Measurements from ENCODE around the gene SERP2.
A peak's percentile ranks its signal among the peaks of the same experiment; 100 is the strongest.

Gene SERP2

DNA sequence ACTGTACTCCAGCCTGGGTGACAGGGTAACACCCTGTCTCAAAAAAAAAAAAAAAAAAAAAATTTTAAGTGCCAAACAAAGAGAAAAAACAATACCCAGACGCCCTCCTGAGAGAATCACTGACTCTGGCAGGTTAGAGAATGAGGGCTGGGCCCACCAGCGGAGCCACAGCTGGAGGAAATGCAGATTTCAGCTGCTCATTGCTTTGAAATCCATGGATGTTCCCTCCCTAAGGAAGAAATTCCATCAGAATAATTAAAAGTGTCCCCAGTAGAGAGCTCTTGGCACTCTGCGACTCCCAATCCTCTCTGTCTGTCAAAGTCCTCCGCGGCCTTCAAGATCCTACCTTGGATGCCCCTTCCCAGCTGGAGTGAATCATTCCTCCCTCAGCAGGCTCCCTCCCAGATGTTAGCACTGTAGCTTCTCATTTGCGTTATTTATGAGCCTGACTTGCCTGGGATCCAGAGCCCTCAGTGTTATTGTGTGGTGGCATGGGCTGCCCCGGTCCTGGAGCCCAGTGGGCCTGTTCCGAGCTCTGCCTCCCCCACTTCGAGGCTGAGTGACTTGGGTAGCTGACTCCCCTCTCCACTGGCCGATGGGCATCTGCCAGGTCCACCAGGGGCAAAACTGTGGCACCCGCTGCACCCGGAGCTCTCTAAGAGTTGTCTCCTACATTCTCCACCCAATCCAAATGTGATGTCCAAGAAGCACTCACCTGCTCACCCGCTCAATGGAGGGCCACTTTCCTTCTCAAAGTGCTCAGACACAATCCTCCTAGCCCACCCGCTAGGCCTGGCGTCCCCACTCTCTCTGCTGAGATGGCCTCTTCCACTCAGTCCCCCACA lies 47.0 kb downstream of the SERP2 start:
- Mint-ChIP-seq H3K27me3 (ENCODE audit: low read depth) (peaks cover 23% of the 10 kb centered on the region), H3K4me1 (ENCODE audit: low read depth) (no peaks in the 10 kb centered on the region), H3K36me3 (ENCODE audit: low read depth) (no peaks in the 10 kb centered on the region), H3K9me3 (no peaks in the 10 kb centered on the region), H3K4me3 (no peak overlapping the region), H3K27ac (no peak overlapping the region)

DNA sequence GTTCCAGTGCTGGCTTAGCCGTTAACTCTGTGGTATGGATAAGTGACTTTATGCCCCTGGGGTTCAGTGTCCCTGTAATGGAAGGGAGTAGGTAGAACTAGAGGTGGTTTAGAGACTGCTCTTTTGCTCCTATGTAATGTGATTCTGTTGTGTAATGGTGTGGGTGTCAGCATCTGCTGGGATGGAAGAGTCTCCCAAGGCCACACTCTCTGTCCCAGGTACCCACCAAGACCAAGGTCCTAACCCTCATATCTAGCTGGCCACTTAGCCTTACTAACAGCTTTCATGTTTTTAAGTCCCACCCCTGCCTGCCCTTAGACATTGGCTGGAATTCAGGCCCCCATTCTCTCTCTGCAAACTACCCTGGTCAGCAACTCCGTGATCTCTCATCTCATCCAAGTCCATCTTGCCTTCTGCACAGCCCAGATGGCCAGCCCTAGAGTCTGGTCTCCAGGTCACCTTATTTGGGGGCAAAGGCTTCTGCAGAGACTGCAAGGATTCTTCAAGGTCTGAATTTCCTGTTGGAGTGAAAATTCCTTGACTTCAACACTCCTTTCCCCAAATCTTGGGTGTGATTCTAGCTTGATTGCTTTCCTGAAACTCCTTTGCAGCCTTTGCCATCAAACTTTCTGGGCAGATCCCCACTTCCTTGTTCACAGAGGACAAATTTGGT lies 48.4 kb downstream of the SERP2 start:
- Mint-ChIP-seq H3K4me1 (ENCODE audit: low read depth) (no peaks in the 10 kb centered on the region), H3K4me3 (no peak overlapping the region), H3K27me3 (ENCODE audit: low read depth) (peaks cover 31% of the 10 kb centered on the region), H3K36me3 (ENCODE audit: low read depth) (no peaks in the 10 kb centered on the region), H3K9me3 (no peaks in the 10 kb centered on the region), H3K27ac (no peak overlapping the region)

GRCh38 chr13:44422755-44423643 lies 49.4 kb downstream of the SERP2 start:
- no peaks in the 10 kb centered on the region for H3K9me3 Mint-ChIP-seq
- peaks cover 31% of the 10 kb centered on the region for H3K27me3 Mint-ChIP-seq (ENCODE audit: low read depth)
- H3K27ac Mint-ChIP-seq: no peak overlapping the region
- H3K4me3 Mint-ChIP-seq: no peak overlapping the region
- H3K4me1 Mint-ChIP-seq (ENCODE audit: low read depth): no peaks in the 10 kb centered on the region
- H3K36me3 Mint-ChIP-seq (ENCODE audit: low read depth): no peaks in the 10 kb centered on the region

- no peak overlapping the region for H3K27ac Mint-ChIP-seq
Measured at GRCh38 chr13:44423824-44424223, 50.2 kb downstream of the SERP2 start.

GRCh38 chr13:44425041-44425814 lies 51.6 kb downstream of the SERP2 start:
- no peak overlapping the region for H3K27ac Mint-ChIP-seq
- peaks cover 31% of the 10 kb centered on the region for H3K27me3 Mint-ChIP-seq (ENCODE audit: low read depth)
- no peaks in the 10 kb centered on the region for H3K36me3 Mint-ChIP-seq (ENCODE audit: low read depth)
- no peak overlapping the region for H3K4me3 Mint-ChIP-seq
- H3K4me1 Mint-ChIP-seq (ENCODE audit: low read depth): no peaks in the 10 kb centered on the region
- no peaks in the 10 kb centered on the region for H3K9me3 Mint-ChIP-seq

More at GRCh38 chr13:44423824-44424223, 50.2 kb downstream of the SERP2 start:
- Mint-ChIP-seq H3K4me1 (ENCODE audit: low read depth) (no peaks in the 10 kb centered on the region), H3K9me3 (no peaks in the 10 kb centered on the region), H3K36me3 (ENCODE audit: low read depth) (no peaks in the 10 kb centered on the region), H3K27me3 (ENCODE audit: low read depth) (peaks cover 31% of the 10 kb centered on the region), H3K4me3 (no peak overlapping the region)

- H3K9me3 Mint-ChIP-seq: no peaks in the 10 kb centered on the region
Measured at GRCh38 chr13:44425815-44426078, 52.1 kb downstream of the SERP2 start.

GRCh38 chr13:44426461-44426860 lies 52.8 kb downstream of the SERP2 start:
- H3K9me3 Mint-ChIP-seq: no peaks in the 10 kb centered on the region
- no peaks in the 10 kb centered on the region for H3K36me3 Mint-ChIP-seq (ENCODE audit: low read depth)
- no peak overlapping the region for H3K27ac Mint-ChIP-seq
- peaks cover 36% of the 10 kb centered on the region for H3K27me3 Mint-ChIP-seq (ENCODE audit: low read depth)
- no peaks in the 10 kb centered on the region for H3K4me1 Mint-ChIP-seq (ENCODE audit: low read depth)
- no peak overlapping the region for H3K4me3 Mint-ChIP-seq

More at GRCh38 chr13:44425815-44426078, 52.1 kb downstream of the SERP2 start:
- no peaks in the 10 kb centered on the region for H3K36me3 Mint-ChIP-seq (ENCODE audit: low read depth)
- no peak overlapping the region for H3K4me3 Mint-ChIP-seq
- H3K27ac Mint-ChIP-seq: no peak overlapping the region
- no peaks in the 10 kb centered on the region for H3K4me1 Mint-ChIP-seq (ENCODE audit: low read depth)
- H3K27me3 Mint-ChIP-seq (ENCODE audit: low read depth): peaks cover 31% of the 10 kb centered on the region

GRCh38 chr13:44429311-44429710 lies 55.7 kb downstream of the SERP2 start:
- H3K36me3 Mint-ChIP-seq (ENCODE audit: low read depth): no peaks in the 10 kb centered on the region
- H3K4me1 Mint-ChIP-seq (ENCODE audit: low read depth): no peaks in the 10 kb centered on the region
- peaks cover 36% of the 10 kb centered on the region for H3K27me3 Mint-ChIP-seq (ENCODE audit: low read depth)
- no peak overlapping the region for H3K27ac Mint-ChIP-seq
- no peaks in the 10 kb centered on the region for H3K9me3 Mint-ChIP-seq
- H3K4me3 Mint-ChIP-seq: no peak overlapping the region

GRCh38 chr13:44431150-44431549 lies 57.5 kb downstream of the SERP2 start:
- Mint-ChIP-seq H3K4me1 (ENCODE audit: low read depth) (peaks cover 11% of the 10 kb centered on the region), H3K27me3 (ENCODE audit: low read depth) (peaks cover 41% of the 10 kb centered on the region), H3K27ac (no peak overlapping the region), H3K36me3 (ENCODE audit: low read depth) (peaks cover 4% of the 10 kb centered on the region), H3K9me3 (no peaks in the 10 kb centered on the region), H3K4me3 (no peak overlapping the region)

DNA sequence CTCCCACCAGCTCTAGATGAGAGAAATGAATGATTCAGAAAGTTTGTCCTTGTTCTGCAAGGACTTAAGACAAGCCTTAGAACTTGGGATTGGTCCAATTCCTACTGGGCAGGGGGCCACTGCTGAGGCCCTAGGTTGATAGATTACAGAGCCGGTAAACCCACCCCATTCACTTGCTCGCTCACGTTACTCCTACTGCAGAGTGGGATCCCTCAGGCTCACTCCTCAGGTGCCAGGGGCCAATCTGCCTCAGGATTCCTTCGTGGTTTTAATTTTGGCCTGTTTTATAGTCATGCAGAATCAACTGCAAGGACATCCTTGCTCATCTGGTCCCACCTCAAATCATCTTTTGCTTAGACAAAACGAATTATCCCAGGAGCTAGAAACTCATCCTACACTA lies 59.0 kb downstream of the SERP2 start:
- no peaks in the 10 kb centered on the region for H3K9me3 Mint-ChIP-seq
- H3K4me3 Mint-ChIP-seq: no peak overlapping the region
- peaks cover 19% of the 10 kb centered on the region for H3K4me1 Mint-ChIP-seq (ENCODE audit: low read depth)
- H3K36me3 Mint-ChIP-seq (ENCODE audit: low read depth): peaks cover 4% of the 10 kb centered on the region
- no peak overlapping the region for H3K27ac Mint-ChIP-seq
- H3K27me3 Mint-ChIP-seq (ENCODE audit: low read depth): peaks cover 51% of the 10 kb centered on the region

GRCh38 chr13:44433863-44434765 lies 60.5 kb downstream of the SERP2 start:
- no peaks in the 10 kb centered on the region for H3K9me3 Mint-ChIP-seq
- peaks cover 4% of the 10 kb centered on the region for H3K36me3 Mint-ChIP-seq (ENCODE audit: low read depth)
- H3K27ac Mint-ChIP-seq: no peak overlapping the region
- H3K4me1 Mint-ChIP-seq (ENCODE audit: low read depth): peaks cover 19% of the 10 kb centered on the region
- H3K4me3 Mint-ChIP-seq: no peak overlapping the region
- peaks cover 58% of the 10 kb centered on the region for H3K27me3 Mint-ChIP-seq (ENCODE audit: low read depth)

DNA sequence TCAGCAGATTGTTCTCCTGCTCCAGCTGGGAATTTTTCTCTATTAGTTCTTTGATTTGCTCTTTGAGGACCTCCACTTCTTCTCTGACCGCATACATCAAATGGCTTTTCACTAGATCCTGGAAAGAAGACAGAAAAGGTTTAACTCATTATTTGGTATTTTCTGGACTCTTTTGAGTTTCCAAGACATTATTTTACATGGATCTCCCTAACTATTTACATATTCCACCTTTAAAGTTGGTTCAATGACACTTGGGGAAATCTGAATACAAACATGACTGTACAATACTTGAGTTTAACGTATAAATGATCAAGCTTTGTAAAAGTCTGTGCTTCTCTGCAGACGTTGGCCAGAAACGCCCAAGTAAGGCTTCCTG lies 61.1 kb downstream of the SERP2 start:
- Mint-ChIP-seq H3K27ac (peak overlapping the region; percentile 2), H3K36me3 (ENCODE audit: low read depth) (peaks cover 4% of the 10 kb centered on the region), H3K27me3 (ENCODE audit: low read depth) (peaks cover 61% of the 10 kb centered on the region), H3K4me3 (no peak overlapping the region), H3K9me3 (no peaks in the 10 kb centered on the region), H3K4me1 (ENCODE audit: low read depth) (peaks cover 19% of the 10 kb centered on the region)

DNA sequence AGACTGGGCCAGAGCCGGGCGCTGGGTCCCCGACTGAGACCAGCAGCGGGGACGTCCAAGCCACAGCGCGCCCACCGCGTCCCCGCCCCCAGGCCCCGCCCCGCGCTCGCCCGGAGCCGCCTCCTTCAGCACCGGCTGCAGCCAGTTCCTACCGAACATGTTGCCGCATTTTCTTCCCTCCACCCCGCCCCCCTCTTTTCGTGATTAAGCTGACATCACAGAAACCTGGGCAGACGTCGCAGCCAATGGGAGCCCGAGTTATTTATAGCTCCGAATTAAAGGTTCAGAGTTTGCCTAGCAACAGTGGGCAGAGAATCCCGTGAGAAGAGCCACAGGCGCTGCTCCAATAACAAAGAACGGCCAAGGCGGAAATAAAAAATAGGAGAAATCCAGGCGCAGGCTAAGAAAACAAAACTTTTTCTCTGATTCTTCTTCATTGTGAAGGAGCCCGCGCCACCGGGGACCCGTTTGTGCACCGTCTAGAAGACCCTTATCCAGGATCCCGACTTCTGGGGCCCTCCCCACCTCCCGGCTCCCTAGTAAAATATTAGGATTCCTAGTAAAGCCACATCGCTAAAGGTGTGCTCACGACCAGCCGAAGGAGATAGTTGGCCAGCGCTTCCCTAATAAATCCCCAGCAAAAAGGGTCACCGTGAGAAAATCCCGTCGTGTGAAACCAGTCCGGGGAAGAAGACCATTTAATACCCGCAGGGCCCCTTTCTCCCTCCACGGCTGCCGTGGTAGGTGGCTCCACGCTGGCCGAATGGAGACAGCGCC lies 61.7 kb downstream of the SERP2 start:
- H3K4me1 Mint-ChIP-seq (ENCODE audit: low read depth): peaks cover 19% of the 10 kb centered on the region
- peaks cover 66% of the 10 kb centered on the region for H3K27me3 Mint-ChIP-seq (ENCODE audit: low read depth)
- peaks cover 4% of the 10 kb centered on the region for H3K36me3 Mint-ChIP-seq (ENCODE audit: low read depth)
- peak overlapping the region; percentile 88 for H3K4me3 Mint-ChIP-seq
- no peaks in the 10 kb centered on the region for H3K9me3 Mint-ChIP-seq
- H3K27ac Mint-ChIP-seq: peak overlapping the region; percentile 62
